Activated CD4-positive, alpha-beta memory T cell treated with anti-CD3 and anti-CD28 coated beads for 36 hours (primary cell): Measurements from ENCODE around the gene COMMD3. TPM values are rescaled to one million over a fixed set of nuclear protein-coding genes. Genes with fewer than 3 reads are reported as not detected.
"Not testable (repeated sequence)": the region's sequence is repeated elsewhere in the genome, so short reads cannot be mapped to it uniquely, and the experiment has no call there.

Experiments used
- CTCF ChIA-PET: fragments of 350-600 bp; sonication (Branson Sonifier 250); formaldehyde crosslinking; loops from one replicate; lab custom pipeline; 2021; ENCODE audit warnings: antibody characterized with exemption, inconsistent platforms; lab: Charles Lee
- POLR2A ChIA-PET: fragments of 350-600 bp; sonication (Branson Sonifier 250); formaldehyde crosslinking; loops from one replicate; lab custom pipeline; 2021; ENCODE audit warnings: antibody characterized with exemption; lab: Charles Lee
- DNase-seq: peaks from one replicate; pipeline ENCODE4 v3.0.0-alpha.2; 2020
- H3K27ac Mint-ChIP-seq: one replicate; pipeline ENCODE4 v1.8.0; 2021; ENCODE audit warnings: mixed read lengths
- H3K27me3 Mint-ChIP-seq: one replicate; pipeline ENCODE4 v1.8.0; 2021; ENCODE audit warnings: mixed read lengths
- H3K36me3 Mint-ChIP-seq: one replicate; pipeline ENCODE4 v1.8.0; 2021; ENCODE audit warnings: mixed read lengths
- H3K4me1 Mint-ChIP-seq: one replicate; pipeline ENCODE4 v1.8.0; 2021; ENCODE audit warnings: low read depth, mixed read lengths
- H3K4me3 Mint-ChIP-seq: one replicate; pipeline ENCODE4 v1.8.0; 2021; ENCODE audit warnings: mild to moderate bottlenecking, mixed read lengths
- H3K9me3 Mint-ChIP-seq: one replicate; pipeline ENCODE4 v1.8.0; 2021; ENCODE audit warnings: mixed read lengths
- intact Hi-C: fragments of 100-400 bp; cut with micrococcal nuclease; formaldehyde crosslinking; loops from one replicate; pipeline ENCODE4 v1.15.1; 2023
- total RNA-seq, 2 experiments: library from RNA; stranded (reverse); gene quantifications; one replicate each; pipeline ENCODE4 v1.2.3, GENCODE V29; 2021

COMMD3 gene
- total RNA-seq, 2 experiments from 2014 or later, result 84.6 to 91.4 TPM

DNA sequence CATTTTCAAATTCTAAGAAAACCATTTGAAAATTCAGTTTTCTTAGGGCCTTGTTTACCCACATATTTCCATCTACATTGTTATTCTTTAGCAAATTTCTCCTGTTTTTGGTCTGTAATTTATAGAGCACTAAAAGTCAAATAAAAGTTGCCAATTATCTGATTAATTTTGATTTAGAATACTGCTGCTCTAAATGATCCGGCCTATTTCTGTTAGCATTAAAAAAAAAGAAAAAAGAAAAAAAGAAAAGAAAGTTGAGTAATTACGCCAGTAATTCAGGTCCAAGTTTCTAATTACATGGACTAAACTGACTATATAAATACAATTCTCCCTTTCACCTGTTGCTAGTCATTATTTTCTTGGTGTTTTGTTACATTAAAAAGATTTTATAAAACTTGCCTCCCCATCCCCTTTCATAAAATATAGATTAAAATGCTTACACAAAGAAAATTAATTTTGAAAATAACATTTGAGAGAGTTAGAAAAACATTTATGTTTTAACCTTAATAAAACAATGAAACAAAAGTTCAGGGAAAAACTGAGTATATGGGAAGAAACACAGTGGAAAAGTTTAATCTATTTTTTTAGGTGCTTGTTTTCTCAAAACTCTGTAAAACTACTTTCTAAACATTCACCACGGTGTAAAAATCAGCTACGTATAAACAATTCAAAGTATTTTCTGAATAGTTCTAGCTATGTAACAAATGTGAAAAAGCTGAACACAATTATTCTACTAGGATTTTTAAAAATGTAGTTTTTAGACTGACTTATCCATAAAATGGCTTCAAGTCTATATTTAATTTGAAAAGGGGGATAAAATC lies 6.8 kb upstream of the COMMD3 start:
- intact Hi-C loops, result loop anchor here (2.0 kb wide), 2 partner anchors 57 to 69 kb away; no protein-coding TSS in a partner anchor
- H3K36me3 Mint-ChIP-seq, result no peaks in the 10 kb centered on the region
- no peak overlapping the region for H3K27ac Mint-ChIP-seq
- no peaks in the 10 kb centered on the region for H3K9me3 Mint-ChIP-seq
- no peaks in the 10 kb centered on the region for H3K27me3 Mint-ChIP-seq
- no peak overlapping the region for H3K4me3 Mint-ChIP-seq
- CTCF ChIA-PET, result interaction anchor here (1.9 kb wide), 1 partner anchor 50 kb away, joined by 4 read pairs; no protein-coding TSS in a partner anchor
- POLR2A ChIA-PET, result no interaction called here
- peaks cover 8% of the 10 kb centered on the region for H3K4me1 Mint-ChIP-seq
- no peak for DNase-seq

DNA sequence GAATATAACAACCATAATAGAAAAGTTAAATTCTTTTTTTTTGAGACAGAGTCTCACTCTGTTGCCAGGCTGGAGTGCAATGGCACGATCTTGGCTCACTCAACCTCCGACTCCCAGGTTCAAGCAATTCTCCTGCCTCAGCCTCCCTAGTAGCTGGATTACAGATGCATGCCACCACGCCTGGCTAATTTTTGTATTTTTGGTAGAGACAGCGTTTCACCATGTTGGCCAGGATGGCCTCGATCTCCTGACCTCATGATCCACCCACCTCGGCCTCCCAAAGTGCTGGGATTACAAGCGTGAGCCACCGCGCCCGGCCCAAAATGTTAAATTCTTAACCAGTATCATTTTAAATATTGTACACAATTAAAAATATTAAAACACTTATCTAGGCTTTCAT lies 6.2 kb upstream of the COMMD3 start:
- DNase-seq, H3K4me3 Mint-ChIP-seq, H3K27ac Mint-ChIP-seq, CTCF ChIA-PET, POLR2A ChIA-PET, H3K27me3 Mint-ChIP-seq, H3K9me3 Mint-ChIP-seq, intact Hi-C loops, H3K36me3 Mint-ChIP-seq: not testable (repeated sequence)
- peaks cover 12% of the 10 kb centered on the region for H3K4me1 Mint-ChIP-seq

DNA sequence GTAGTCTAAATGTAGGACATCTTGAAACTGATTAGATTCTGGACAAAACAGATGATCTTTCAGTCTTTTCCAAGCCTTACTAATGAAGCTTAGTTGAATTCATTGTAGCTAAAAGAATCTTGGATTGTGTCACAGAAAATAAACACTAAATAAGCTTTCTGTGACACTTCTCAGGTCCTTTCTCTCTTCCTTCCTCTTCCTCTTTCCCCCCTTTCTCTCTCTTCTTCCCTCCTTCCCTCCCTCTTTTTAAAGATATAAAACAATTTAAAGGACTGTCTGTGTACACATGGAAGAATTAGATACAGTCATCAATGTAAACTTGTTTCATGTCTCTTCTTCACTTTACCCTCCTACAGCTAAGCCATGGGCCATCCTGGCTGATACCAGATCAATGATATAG lies 5.3 kb upstream of the COMMD3 start:
- POLR2A ChIA-PET, result no interaction called here
- Mint-ChIP-seq H3K4me3 (no peak overlapping the region), H3K4me1 (peaks cover 19% of the 10 kb centered on the region), H3K9me3 (no peaks in the 10 kb centered on the region), H3K27ac (no peak overlapping the region), H3K36me3 (peaks cover 2% of the 10 kb centered on the region), H3K27me3 (peaks cover 1% of the 10 kb centered on the region)
- CTCF ChIA-PET, result no interaction called here
- intact Hi-C loops, result no loop called here
- DNase-seq, result no peak

DNA sequence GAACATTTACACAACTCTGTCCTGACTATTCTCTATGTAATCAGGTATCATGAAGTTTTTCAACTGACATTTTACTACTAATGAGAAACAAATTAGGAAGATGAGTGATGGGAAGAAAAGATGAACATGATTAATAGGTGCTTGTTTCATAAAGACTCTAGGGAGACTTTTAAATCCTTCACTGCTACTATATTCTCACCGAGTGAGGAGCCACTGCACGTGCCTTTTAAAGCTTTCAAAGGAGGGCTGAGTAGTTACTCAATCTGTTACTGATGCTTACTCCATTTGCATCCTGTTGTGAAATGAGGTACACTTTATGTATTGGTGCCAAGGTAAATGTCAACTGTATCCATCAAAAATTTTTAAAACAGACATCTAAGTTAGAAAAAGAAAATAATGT lies 1.3 kb upstream of the COMMD3 start:
- H3K9me3 Mint-ChIP-seq, result no peaks in the 10 kb centered on the region
- ChIA-PET CTCF (no interaction called here), POLR2A (interaction anchor here (0.6 to 2.7 kb wide), 2 partner anchors 100 to 312 kb away, joined by 3 to 12 read pairs; partner anchors contain the start of gene DNAJC1)
- peaks cover 5% of the 10 kb centered on the region for H3K36me3 Mint-ChIP-seq
- H3K4me3 Mint-ChIP-seq, result peak overlapping the region; percentile 92
- peaks cover 33% of the 10 kb centered on the region for H3K4me1 Mint-ChIP-seq
- peaks cover 1% of the 10 kb centered on the region for H3K27me3 Mint-ChIP-seq
- no peak for DNase-seq
- intact Hi-C loops, result loop anchor here (2.0 to 5.0 kb wide), 5 partner anchors 26 to 782 kb away; partner anchors contain the start of gene MSRB2
- no peak overlapping the region for H3K27ac Mint-ChIP-seq

DNA sequence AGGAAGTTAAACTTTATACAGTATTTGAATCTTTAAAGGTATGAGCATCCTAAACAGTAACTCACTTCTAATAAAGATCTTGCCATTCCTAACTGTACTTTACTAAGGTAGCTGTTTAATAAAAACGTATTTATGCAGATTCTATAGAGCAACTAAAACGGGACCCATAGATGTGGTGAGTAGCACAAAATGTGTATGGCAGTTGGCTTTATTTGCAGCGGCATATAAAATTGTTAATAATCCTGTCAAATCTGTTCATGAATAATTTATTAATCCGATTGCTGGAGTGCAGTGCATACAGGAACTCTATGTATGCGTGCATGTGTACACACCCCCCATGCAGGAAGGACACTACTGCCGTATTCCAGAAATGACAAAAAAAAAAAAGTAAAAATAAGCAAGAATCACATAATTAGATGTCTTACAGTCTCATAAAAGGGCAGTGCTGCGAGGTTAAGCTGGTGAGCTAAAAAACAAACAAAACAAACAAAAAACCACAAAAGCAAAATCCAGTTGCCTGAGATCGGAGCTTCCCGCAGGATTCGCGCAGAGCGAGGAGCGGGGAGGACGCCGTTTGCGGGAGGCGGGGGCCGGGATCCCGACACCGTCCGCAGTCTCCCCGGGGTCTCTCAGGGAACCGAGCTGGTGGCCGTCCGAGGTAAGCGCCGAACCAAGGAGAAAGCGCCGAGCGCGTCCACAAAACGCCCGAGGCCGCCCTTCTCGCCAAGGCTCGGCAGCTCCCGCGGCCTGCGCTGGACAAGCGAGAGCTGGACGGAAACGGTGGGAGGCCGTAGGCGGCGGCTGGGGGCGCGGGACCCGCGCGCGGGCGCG lies 518 bp upstream of the COMMD3 start:
- DNase-seq, result no peak
- ChIA-PET CTCF (interaction anchor here (0.7 to 1.8 kb wide), 7 partner anchors 24 to 258 kb away, joined by 3 to 7 read pairs (median 4); no protein-coding TSS in a partner anchor), POLR2A (interaction anchor here (1.0 to 2.7 kb wide), 12 partner anchors 9 to 790 kb away, joined by 3 to 13 read pairs (median 6); partner anchors contain the start of genes DNAJC1 and SKIDA1)
- Mint-ChIP-seq H3K4me3 (peak overlapping the region; percentile 92), H3K27me3 (peaks cover 4% of the 10 kb centered on the region), H3K4me1 (peaks cover 37% of the 10 kb centered on the region), H3K9me3 (no peaks in the 10 kb centered on the region), H3K36me3 (peaks cover 8% of the 10 kb centered on the region), H3K27ac (peak overlapping the region; percentile 92)
- intact Hi-C loops, result loop anchor here (1.0 to 5.0 kb wide), 10 partner anchors 10 to 783 kb away; partner anchors contain the start of gene MSRB2

DNA sequence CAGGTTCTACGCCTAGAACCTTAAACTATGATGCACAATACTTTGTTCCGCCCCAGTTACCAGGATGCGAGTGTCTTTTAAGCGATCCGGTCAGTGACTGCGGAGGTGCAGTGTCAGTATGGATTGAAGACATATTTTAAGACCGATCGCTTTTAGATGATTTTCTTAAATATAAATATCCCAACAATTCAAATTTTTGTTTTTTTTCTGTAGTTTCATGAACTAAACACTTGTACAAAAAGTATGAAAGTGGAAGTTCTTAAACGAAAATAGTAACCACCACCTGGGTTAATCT lies 835 bp downstream of the COMMD3 start:
- H3K27ac Mint-ChIP-seq, result peak overlapping the region; percentile 91
- intact Hi-C loops, result loop anchor here (2.0 to 5.0 kb wide), 6 partner anchors 120 to 784 kb away; partner anchors contain the start of gene MSRB2
- H3K27me3 Mint-ChIP-seq, result peaks cover 4% of the 10 kb centered on the region
- POLR2A ChIA-PET, result interaction anchor here (1.3 to 2.7 kb wide), 9 partner anchors 8 to 314 kb away, joined by 3 to 12 read pairs (median 8); partner anchors contain the start of gene DNAJC1
- DNase-seq, result peak; percentile 43
- CTCF ChIA-PET, result interaction anchor here (0.8 to 1.8 kb wide), 5 partner anchors 23 to 306 kb away, joined by 3 to 7 read pairs (median 4); no protein-coding TSS in a partner anchor
- peaks cover 9% of the 10 kb centered on the region for H3K36me3 Mint-ChIP-seq
- no peaks in the 10 kb centered on the region for H3K9me3 Mint-ChIP-seq
- H3K4me3 Mint-ChIP-seq, result peak overlapping the region; percentile 86
- H3K4me1 Mint-ChIP-seq, result peaks cover 37% of the 10 kb centered on the region

DNA sequence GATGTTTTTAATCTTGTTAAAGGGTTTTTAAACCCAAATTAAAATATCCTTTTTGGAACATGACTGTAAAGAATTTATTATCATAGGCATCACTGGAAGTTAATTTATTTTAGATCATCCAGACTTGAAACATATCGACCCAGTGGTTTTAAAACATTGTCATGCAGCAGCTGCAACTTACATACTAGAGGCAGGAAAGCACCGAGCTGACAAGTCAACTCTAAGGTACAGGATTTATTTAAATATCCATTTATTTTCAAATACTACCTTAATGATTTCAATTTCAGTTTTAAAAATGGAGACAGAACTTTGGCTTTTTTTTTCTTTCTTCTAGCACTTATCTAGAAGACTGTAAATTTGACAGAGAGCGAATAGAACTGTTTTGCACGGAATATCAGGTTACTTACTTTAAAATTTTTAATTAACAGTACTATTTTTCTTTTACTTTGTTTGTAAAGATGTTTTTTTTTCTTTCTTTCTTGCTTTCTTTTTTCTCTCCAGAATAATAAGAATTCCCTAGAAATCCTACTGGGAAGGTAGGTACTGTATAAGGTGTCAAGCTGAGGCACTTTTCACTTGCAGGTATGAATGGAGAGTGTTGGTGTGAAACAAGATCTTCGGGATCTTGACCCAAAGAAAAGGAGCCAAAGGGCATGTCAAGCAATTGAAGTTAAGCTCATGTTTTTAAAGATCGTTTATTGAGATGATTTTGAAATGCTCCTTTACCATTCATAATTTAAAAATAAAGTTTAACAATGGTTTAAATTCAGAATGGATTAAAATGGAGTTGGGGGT lies 1.8 kb downstream of the COMMD3 start:
- no peak for DNase-seq
- ChIA-PET CTCF (interaction anchor here (0.5 to 1.3 kb wide), 3 partner anchors 87 to 672 kb away, joined by 3 to 4 read pairs (median 3); no protein-coding TSS in a partner anchor), POLR2A (interaction anchor here (0.5 to 0.9 kb wide), 2 partner anchors 22 to 51 kb away, joined by 3 to 4 read pairs; no protein-coding TSS in a partner anchor)
- Mint-ChIP-seq H3K36me3 (peaks cover 16% of the 10 kb centered on the region), H3K27ac (peak overlapping the region; percentile 74), H3K9me3 (no peaks in the 10 kb centered on the region), H3K27me3 (peaks cover 11% of the 10 kb centered on the region), H3K4me3 (peak overlapping the region; percentile 86), H3K4me1 (peaks cover 43% of the 10 kb centered on the region)
- intact Hi-C loops, result loop anchor here (2.0 to 5.0 kb wide), 6 partner anchors 119 to 785 kb away; partner anchors contain the start of gene MSRB2

DNA sequence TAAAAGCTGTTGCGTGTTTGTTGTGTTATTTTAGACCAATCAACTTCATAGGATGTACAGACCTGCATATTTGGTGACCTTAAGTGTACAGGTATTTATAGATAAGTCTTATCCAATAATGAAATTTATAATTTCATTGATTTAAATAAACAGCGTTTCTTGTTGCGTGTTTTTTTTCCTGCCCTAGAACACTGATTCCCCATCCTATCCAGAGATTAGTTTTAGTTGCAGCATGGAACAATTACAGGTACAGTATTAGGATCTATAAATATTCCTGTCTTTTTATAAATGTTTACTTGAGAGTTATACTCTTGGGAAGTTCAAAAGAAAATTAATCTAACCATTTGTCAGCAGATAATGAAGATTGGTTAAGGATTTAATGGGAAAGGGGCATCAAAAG lies 2.6 kb downstream of the COMMD3 start:
- intact Hi-C loops, result loop anchor here (5.0 kb wide), 4 partner anchors 216 to 779 kb away; partner anchors contain the start of gene MSRB2
- Mint-ChIP-seq H3K27me3 (peaks cover 14% of the 10 kb centered on the region), H3K9me3 (no peaks in the 10 kb centered on the region), H3K4me3 (no peak overlapping the region), H3K27ac (no peak overlapping the region), H3K36me3 (peaks cover 16% of the 10 kb centered on the region), H3K4me1 (peaks cover 51% of the 10 kb centered on the region)
- ChIA-PET POLR2A (no interaction called here), CTCF (interaction anchor here (0.5 to 1.5 kb wide), 2 partner anchors 88 to 325 kb away, joined by 3 to 4 read pairs; no protein-coding TSS in a partner anchor)
- no peak for DNase-seq

DNA sequence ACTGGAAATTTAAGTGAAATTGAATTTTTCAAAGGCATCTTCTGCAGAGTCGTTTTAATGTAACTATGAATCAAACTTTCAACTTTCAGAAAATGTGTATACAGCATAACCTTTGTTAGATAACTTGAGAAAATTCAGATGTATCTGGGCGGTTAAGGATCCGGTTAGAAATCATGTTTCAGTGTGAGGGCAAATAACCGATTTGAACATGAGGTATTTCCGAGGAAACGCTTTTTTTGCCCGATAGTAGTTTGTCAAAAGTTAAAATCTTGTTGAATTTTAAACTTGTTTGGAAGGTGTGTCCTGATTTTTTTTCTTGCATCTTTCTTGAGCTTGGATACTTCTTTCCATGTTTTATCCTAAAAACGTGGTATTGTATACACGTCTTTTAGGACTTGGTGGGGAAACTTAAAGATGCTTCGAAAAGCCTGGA lies 3.4 kb downstream of the COMMD3 start:
- Mint-ChIP-seq H3K9me3 (no peaks in the 10 kb centered on the region), H3K27me3 (peaks cover 18% of the 10 kb centered on the region), H3K4me3 (peak overlapping the region; percentile 77), H3K36me3 (peaks cover 16% of the 10 kb centered on the region), H3K27ac (peak overlapping the region; percentile 89), H3K4me1 (peaks cover 58% of the 10 kb centered on the region)
- DNase-seq, result no peak
- intact Hi-C loops, result loop anchor here (5.0 kb wide), 4 partner anchors 217 to 778 kb away; partner anchors contain the start of gene MSRB2
- ChIA-PET POLR2A (no interaction called here), CTCF (interaction anchor here (1.5 kb wide), 1 partner anchor 326 kb away, joined by 4 read pairs; no protein-coding TSS in a partner anchor)

DNA sequence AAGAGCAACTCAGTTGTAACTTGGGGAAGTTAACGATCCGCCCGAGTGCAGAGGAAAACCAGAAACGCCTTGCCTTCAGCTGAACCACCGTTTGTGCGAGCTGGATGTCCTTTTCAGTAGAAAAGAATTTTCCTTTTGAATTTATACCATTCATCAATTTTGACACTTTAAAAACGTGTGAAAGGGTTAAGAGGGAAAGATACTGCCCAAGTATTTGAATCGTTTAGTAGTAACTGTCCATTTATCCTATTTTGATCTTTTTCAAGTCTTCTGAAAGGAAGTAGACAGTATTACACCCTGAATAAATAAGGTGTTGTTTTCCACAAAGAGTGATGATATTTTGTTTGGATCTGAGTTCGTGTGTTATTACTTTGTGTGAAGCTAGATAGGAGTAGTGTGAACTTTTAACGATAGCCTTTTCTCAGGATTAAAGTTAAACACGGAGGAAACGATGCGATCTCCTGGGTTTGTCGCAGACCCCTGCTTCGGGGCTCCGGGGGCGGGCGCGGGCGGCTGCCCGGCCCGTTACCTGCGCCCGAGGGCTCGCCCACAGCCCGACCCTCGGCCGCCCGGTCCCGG lies 3.9 kb downstream of the COMMD3 start:
- POLR2A ChIA-PET, result no interaction called here

More for the DNA sequence above, 3.9 kb downstream of the COMMD3 start:
- Mint-ChIP-seq H3K4me1 (peaks cover 59% of the 10 kb centered on the region), H3K27me3 (peaks cover 22% of the 10 kb centered on the region), H3K36me3 (peaks cover 16% of the 10 kb centered on the region), H3K27ac (peak overlapping the region; percentile 89), H3K4me3 (peak overlapping the region; percentile 77), H3K9me3 (no peaks in the 10 kb centered on the region)
- intact Hi-C loops, result loop anchor here (2.0 to 5.0 kb wide), 6 partner anchors 218 to 777 kb away; partner anchors contain the start of genes DNAJC1 and MSRB2
- DNase-seq, result no peak
- CTCF ChIA-PET, result interaction anchor here (1.5 kb wide), 1 partner anchor 327 kb away, joined by 4 read pairs; no protein-coding TSS in a partner anchor
